ENCODE data around the gene LSM3. TPM values are rescaled to one million over a fixed set of nuclear protein-coding genes. Genes with fewer than 3 reads are reported as not detected.

The LSM3 gene
- total and polyA plus RNA-seq, 9 of the 15 experiments (the other 6 are each of a cell fraction or from before 2014, with no cell fraction given): 33.8 to 203 (median 61.2) TPM

- TF ChIP-seq RERE (CRISPR knock-in tag; IDR thresholded peaks at IDR 0.05; ENCODE audit: borderline replicate concordance) (no peak), ZKSCAN1 (IDR thresholded peaks at IDR 0.05; ENCODE audit: low read depth, low read length) (no peak), HDAC6 (IDR thresholded peaks at IDR 0.05; ENCODE audit: low read depth, low read length) (no peak), SUPT5H (IDR thresholded peaks at IDR 0.05) (no peak), POLR2AphosphoS5 (IDR thresholded peaks at IDR 0.05; ENCODE audit: control insufficient read depth, insufficient read depth, low read depth, low read length) (0 out of 2 replicates have a peak, but pooled peaks have one; percentile 22), ETS1 (conservative IDR thresholded peaks at IDR 0.05; ENCODE audit: control insufficient read depth, low read depth, low read length) (no peak), MLLT1 (IDR thresholded peaks at IDR 0.05) (no peak), ILF3 (IDR thresholded peaks at IDR 0.05; ENCODE audit: borderline replicate concordance) (no peak), BRD4 (IDR thresholded peaks at IDR 0.05) (no peak), ZNF324 (CRISPR knock-in tag; IDR thresholded peaks at IDR 0.05) (no peak), RFX1 (IDR thresholded peaks at IDR 0.05) (no peak), ZBTB43 (CRISPR knock-in tag; IDR thresholded peaks at IDR 0.05) (no peak), PRDM10 (IDR thresholded peaks at IDR 0.05; ENCODE audit: partially characterized antibody) (no peak), ESRRA (IDR thresholded peaks at IDR 0.05; ENCODE audit: borderline replicate concordance, low read depth) (peak; percentile 83)
These were observed 26.1 kb downstream of the LSM3 start (continued) for GRCh38 chr3:14204515-14205284.

Data from K562 (cell line).